Activated CD8-positive, alpha-beta memory T cell treated with anti-CD3 and anti-CD28 coated beads, Interleukin-2, amount 50 U/mL, for 1 hour (primary cell): ENCODE results near the gene BRMS1L.

Experiments used
- DNase-seq: peaks from one replicate; pipeline ENCODE4 v3.0.0-alpha.2; 2020; ENCODE audit errors: extremely low read depth

Gene BRMS1L

DNA sequence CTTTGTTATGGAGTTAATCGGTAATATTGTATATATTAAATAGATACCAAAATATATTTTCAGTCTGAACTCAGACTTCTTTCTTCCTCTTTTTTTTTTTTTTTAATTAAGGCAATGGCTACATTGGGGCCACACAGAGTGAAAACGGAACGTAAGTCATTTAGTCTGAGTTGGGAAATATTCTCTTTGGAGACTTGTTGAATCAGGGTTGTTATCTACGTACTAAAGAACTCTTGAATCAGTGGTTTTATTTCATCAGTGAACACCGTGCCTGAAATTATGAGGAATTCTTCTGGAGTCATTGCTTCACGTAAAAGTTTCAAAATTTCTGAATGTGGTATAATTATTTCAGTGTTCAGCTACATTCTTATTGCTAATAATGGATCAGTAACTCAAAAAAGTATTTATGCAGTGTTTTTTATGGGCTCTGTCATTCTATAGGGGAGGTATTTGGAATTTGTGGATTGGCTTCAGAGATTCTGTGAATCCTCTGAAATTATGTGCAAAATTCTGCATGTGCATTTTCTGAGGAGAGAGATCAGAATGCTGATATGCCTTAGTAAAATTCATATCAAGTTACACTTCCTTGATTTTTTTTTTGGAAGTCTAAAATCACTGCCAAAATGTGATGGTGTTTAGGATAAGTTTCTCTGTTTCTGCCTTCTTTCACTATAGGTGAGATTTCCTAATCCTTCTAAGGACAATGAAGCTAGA is 39.6 kb downstream of the BRMS1L start:
- DNase-seq = no peak

DNA sequence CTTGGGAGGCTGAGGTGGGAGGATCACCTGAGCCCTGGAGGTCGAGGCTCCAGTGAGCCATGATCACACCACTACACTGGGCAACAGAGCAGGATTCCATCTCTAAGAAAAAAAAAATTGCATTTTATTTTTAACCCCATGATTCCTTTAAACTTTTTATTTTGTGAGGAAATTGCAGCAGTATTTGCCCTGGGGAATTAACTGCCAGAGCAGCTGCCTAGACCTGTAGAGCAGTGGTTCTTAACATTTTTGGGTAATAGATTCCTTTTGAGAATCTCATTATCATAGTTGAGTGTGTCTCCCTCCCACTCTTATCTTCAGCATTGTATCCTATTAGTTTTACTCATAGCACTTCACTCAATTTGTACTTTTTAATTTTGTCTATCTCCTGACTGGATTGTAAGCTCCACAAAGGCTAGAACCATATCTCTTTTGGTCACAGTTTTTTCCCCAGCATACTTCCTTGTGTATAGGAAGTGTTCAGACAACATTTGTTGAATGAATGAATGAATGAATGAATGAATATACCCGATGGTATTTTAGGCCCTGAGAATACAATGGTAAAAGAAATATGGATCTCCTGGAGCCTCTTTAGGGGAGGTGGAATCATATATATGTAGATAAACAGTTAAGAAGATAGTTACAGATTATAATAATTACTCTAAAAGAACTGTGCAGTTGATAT is 40.6 kb downstream of the BRMS1L start:
- DNase-seq = no peak

DNA sequence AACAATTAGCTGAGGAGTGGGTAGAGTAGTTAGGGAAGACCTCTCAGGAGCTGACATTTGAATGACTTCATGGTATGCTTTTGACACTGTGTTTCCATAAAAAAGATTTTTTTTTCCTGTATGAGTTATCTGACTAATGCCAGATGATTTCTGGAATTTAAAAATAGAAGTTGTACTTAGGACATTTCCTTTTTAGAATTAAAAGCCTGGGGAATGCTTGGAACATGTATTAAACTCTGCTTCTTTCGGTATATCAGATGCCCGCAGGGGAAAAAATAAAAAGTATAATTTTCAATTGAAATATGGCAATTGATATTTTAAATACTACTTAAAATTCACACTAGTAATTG is 41.1 kb downstream of the BRMS1L start:
- no peak for DNase-seq

DNA sequence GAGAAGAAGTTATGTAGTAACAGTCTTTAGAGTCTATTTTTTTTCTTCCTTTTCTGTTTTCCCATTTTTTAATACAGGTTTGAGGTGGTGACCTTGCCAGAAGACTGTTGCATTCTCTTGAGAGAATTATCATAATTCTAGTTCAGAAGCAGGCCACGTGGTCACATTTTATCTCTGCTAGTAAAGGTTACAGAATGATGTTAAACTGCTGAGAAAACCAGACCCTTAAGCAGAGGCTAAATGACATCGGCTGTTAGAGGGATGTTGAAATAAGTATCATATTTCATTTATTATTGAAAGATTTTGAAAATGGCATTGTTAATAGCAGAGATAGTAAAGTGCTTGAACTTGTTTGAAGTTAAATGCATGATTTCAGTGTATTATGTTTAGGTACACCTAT is 49.2 kb downstream of the BRMS1L start:
- no peak for DNase-seq

DNA sequence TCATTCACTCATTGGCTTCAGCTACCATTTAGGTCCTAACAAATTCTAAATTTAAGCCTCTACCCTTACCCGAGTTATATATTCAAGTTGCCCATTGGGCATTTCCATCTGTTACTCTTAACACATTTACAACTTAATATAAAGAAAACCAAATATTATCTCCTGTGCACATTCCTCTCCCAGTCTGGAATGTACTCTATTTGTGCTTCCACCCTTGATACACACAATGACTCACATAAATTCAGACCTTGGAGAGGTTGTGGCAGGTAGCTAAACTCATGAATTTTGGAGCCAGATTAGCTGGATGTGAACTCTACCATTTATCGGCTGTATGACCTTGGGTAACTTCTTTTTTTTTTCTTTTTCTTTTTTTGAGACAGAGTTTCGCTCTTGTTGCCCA is 51.1 kb downstream of the BRMS1L start:
- no peak for DNase-seq

DNA sequence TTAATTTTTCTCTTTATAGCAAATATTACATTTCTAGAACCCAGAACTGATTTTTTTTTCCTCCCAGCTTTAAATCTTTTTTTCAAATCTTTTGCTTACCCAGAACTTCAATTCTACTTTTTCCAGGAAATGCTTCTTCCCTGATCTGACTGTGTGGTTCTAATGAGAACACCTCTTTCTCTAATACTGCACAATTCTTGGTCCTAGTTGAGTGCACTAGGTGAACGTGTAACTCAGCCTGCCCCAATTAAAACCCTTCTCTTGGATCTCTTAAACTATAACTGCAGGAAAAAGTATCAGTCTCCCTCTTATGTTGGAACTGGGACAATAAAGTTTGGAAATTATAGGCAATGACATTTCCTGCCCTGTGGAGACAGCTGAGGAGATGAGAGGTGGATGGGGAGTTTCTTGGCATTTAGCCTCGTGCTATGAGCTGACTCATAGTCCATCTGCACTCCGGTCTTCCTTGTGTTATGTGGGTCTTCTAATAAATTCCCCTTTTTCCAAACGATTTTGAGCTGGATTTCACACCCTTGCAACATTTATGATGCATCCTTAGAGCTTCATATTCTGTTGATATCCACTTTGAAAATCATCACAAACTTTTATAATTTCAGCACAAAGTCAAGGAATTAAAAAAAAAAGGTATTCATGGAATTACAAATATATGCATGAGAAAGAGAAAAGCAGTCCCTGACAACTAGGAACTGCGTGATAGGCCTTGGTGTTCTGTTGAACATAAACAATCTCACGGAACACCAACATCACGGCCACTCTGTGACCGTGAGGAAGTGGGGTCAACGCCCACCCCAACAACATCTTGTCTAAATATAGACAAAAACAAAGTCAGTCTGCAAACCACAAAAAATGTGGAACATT is 52.4 kb downstream of the BRMS1L start:
- DNase-seq = no peak

DNA sequence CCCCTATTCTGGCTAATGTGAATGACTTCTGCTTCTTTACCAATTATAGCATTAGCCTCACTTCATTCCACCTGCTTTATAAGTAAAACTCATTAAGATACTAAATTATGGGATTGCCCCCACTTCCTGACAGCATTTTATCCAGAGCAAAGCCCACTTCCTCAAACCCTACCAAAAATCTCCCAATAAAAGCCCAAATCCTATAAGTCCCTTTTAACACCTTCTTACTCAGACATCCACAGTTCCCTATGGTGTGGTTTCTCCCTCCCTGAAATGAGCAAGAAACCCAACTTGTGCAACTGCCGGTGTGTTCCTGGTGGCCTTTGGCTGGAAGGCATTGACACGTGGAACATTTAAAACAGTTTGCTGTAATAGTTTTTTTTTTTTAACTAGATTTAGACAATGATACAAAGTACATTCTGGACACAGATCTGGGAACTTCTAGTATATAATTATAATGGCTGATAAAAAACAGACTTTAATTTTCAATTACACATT is 53.1 kb downstream of the BRMS1L start:
- DNase-seq = no peak

DNA sequence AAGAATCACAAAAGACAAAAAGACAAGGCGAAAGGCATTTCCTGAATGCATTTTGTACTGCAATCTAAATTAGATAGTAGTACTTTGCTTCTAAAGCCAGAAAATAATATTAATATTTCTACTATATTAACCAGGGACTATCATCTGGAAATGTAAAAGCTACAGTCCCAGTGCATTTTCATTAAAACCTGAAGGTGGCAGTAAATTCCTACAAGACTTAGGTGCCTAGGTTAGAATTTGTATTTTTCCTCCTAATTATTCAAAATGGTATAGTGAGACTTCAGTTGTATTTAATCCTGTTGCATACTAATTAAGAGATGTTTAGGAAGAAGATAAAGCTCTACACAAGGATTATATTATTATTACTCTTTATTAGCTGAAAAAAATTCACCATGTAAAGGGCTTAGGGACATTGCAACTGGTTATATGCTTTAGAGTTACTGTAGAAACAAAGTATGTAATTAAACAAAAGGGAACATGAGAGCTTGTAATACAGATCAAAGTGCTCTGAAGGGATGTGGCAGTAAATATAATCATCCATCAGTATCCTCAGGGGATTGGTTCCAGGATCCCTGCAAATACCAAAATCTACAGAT is 53.6 kb downstream of the BRMS1L start:
- no peak for DNase-seq

DNA sequence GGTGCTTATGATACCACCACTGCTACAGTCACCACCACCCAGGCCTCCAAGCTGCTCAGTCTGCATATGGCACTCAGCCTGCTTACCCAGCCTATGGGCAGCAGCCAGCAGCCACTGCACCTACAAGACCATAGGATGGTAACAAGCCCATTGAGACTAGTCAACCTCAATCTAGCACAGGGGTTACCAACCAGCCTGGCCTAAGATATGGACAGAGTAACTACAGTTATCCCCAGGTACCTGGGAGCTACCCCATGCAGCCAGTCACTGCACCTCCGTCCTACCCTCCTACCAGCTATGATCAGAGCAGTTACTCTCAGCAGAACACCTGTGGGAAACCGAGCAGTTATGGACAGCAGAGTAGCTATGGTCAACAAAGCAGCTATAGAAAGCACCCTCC is 55.1 kb downstream of the BRMS1L start:
- no peak for DNase-seq

DNA sequence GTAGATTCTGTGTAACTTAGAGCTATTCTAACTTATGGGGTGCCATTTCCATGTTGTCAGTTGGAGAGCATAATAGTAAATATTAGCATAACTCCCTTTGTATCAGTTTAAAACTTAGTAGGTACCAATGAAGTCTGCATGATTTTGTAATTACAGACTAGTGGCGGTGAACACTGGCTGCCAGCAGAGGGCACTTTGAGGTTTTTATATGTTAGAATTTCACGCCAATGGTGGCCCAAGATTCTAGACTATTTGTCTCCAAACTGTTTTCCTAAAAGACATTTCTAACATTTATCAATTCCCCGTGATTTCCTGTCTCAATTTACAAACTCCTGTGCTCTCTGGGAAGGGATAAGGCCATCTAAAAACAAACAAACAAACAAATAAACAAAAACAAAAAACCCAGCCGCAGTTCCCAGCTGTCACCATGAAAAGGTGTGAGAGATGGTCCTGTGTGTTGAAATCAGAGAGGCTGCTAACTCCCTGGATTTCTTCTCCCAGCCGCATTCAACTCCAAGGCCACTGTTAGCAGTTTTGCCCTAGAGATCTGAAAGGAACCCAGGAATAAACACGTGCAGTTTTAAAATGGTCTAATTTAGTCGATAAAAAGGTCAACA is 57.6 kb downstream of the BRMS1L start:
- peak; percentile 1 for DNase-seq

DNA sequence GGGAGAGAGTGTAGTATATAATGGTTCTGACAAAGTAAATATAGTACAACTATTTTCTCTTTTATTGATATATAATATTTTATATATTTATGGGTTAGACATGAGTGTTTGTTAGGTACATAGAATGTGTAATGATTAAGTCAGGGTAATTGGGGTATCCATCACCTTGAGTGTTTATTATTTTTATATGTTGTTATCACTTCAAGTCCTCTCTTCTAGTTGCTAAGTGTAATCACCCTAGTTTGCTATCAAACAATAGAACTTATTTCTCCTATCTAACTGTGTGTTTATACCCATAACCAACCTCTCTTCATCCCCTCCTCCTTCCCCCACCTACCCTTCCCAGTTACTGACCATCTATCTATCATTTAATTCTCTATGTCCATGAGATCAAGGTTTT is 64.2 kb downstream of the BRMS1L start:
- DNase-seq = no peak

DNA sequence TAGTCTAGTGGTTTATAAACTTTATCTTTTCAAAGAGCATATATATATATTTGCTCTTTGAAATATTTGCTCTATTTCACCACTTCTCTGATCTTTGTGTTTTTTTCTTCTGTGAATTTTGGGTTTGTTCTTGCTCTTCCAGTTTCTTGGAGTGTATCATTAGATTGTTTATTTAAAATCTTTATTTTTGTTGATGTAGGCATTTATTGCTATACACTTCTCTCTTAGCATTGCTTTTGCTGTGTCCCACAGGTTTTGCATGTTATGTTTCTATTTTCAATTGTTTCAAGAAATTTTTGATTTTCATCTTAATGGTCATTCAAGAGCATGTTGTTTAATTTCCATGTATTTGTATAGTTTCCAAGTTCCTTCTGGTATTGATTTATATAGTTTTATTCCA is 69.1 kb downstream of the BRMS1L start:
- DNase-seq = no peak

DNA sequence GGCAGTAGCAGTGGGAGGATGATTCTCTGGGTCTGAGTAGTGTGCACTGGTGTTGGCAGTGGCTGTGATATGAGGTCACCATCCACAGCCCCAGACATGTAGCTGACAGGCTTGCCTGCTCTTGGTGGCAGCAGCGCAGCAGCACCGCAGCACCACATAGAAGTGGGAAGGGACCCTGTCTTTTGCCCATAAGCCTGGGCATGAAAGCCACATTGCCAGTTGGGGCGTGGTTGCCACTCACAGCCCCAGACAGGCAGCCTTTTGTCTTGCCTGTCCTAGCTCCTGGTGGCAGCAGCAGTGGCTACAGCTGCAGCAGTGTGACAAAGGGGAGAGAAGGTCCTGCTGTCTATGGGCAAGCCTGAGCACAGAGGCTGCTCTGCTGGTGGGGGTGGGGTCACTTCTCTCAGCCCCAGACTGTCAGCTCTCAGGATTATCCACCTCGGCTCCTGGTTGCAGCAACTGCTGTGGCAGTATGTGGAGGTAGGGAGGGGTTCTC is 71.5 kb downstream of the BRMS1L start:
- no peak for DNase-seq

DNA sequence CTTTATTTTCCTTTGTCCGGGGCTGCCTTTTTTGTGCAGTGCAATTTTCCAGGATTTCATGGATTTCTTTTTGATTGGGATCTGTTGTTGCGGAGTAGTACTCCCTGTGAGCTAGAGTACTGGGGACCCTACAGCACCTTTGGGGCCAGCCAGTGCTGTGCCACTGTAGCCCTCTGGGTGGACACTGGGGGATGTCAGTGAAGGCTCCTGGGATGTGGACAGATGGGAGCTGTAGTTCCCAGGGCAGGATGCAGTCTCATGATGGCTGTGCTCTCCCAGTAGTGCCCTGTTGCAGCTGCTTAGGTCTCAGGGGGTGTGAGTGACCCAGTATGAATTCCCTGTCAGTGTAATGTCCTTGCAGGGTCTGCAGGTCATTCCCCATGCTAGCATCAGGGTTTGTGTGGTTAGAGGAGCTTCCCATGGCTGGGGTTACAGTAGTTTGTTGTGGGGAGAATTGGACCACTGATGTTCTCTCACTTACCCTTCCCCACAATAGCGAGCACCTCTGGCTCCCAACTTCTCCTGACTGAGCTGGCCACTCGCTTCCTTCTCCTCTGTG is 72.2 kb downstream of the BRMS1L start:
- DNase-seq = no peak

DNA sequence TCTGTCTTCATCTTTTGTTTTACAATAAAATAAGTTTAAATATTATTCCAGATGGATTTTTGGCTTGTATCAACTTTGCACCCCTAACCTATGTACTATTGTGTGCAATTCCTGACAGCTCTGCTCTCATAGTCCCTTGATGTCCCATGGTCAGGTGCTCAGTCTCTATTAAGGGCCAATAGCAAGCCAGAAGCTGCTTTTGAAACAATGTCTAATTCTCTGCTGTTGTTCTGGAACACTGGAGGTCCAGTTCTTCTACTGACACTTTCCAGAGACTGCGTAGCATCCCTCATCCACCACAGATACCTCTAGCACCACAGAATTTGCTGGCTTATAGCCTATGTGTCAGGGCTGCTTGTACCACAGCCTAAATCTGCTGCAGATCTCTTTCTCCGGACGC is 74.6 kb downstream of the BRMS1L start:
- no peak for DNase-seq

DNA sequence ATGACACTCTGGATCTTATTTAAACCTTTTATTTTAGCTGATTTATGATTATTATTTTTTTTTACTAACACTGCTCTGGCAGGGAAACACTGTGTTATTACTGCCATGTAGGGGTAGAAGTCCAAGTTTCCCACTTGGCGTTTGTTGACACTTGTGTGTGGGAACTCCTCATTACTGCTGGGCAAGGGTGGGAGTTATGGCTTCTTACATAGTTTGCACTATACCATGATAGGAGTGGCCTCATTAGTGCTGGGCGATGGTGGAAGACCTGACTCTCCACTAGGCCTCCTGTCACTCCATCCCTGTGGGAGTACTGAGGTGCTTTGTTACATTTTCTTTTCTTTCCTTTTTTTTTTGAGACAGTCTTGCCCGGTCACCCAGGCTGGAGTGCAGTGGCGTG is 83.5 kb downstream of the BRMS1L start:
- DNase-seq = no peak

DNA sequence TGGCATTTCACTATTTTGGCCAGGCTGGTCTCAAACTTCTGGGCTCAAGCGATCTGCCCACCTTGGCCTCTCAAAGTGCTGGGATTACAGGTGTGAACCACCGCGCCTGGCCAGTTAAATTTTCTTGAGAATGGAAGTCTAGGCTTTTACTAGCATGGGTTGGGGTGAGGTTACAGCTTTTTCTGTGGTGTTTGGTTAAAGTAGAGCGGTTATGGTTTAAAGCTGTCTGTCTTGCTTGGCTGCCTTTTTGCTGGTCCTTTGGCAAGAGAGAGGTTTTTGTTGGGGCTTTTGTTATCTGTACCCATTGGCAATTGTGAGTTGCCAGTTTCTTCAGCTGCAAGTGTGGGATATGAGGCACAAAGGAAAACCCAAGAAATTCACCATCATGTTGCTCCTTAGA is 84.1 kb downstream of the BRMS1L start:
- DNase-seq = no peak

DNA sequence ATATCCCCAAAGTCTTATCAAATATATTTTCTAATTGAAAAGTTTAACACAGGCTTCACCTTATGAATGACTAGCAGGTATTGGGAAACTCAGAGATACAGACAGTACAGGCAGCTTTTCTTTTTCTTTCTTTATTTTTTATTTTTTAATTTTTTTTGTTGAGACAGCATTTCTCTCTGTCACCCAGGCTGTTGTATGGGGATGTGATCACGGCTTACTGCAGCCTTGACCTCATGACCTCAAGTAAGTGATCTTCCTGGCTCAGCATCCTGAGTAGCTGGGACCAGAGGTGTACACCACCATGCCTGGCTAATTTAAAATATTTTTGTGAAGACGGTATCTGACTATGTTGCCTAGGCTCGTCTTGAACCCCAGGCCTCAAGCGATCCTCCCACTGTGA is 85.0 kb downstream of the BRMS1L start:
- DNase-seq = no peak

DNA sequence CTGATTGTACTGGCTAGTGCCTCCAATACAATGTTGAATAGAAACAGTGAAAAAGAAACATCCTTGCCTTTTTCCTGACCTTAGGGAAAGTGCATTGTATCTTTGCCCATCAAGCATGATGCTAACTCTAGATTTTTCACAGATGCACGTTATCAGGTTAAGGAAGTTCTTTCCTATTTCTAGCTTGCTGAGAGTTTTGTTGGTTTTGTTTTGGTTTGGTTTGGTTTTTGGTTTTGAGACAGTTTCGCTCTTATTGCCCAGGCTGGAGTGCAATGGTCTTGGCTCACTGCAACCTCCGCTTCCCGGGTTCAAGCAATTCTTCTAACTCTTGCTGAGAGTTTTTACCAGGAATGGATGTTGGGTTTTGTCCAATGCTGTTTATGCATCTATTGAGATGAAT is 89.0 kb downstream of the BRMS1L start:
- no peak for DNase-seq

DNA sequence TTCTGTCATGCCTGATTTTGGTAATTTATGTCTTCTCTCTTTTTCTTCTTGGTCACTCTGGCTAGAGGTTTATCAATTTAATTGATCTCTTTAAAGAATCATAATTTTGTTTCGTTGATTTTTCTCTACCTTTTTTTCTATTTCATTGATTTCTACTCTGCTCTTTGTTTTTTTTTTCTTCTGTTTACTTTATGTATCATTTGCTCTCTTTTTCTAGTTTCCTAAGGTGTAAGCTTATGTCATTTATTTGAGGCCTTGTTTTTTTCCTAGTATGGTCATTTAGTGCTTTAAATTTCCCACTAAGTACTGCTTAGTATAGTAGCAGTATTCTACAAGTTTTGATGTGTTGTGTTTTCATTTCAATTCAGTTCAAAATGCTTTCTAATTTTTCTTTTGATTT is 89.6 kb downstream of the BRMS1L start:
- DNase-seq = no peak
